A549 (cell line): ENCODE data around the gene HIC1.

Experiments used
- BCL3 ChIP-seq: fragments of >200 bp; sonication (Bioruptor Twin); formaldehyde crosslinking; IDR thresholded peaks from 3 replicates; pipeline ENCODE4 v1.6.1; 2016
- CTCF ChIP-seq: fragments of >200 bp; sonication (Bioruptor Twin); formaldehyde crosslinking; IDR thresholded peaks from 3 replicates; pipeline ENCODE4 v1.5.1; 2016
- MAZ ChIP-seq: fragments of 150-350 bp; IDR thresholded peaks from 2 replicates; pipeline ENCODE4 v1.6.1; 2014; ENCODE audit warnings: antibody characterized with exemption, low read depth, low read length, borderline replicate concordance

GRCh38 chr17:2064147-2064489 is 9.2 kb downstream of the HIC1 start:
- TF ChIP-seq CTCF = no peak
- TF ChIP-seq BCL3 = no peak
- TF ChIP-seq MAZ = no peak
